Measurements from ENCODE around the gene LRRC75B.
A peak's percentile ranks its signal among the peaks of the same experiment; 100 is the strongest.

Gene LRRC75B

DNA sequence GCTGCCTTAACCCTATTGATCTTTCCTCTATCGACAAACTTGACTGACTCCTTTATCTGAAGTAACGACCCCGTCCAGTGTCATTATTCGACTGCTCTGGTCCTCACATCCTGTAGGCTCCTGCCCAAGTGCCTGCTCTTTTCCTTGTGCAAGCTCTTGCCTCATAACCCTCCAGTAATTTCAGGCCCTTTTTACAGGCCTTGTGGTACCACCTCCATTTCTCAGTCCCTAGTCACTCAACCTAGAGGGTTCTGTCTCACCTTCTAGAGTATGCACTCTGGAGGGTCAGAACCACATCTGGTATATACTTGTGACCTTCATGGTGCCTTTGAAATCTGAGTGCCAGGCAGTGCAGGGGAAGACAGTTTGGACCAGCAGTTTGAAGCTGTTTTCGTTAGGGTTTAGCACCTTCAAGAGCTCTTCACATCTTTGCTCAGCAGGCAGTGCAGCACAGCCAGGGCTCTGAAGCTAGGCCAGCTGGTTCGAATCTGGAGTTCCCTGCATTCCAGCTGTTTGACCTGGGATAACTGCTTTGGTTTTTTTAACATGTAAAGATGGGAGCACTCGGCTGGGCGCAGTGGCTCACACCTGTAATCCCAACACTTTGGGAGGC, 25.9 kb downstream of the LRRC75B start:
- TF ChIP-seq CTCF (IDR thresholded peaks at IDR 0.05; ENCODE audit: low read length, missing control alignments), result no peak
- no peak for DNase-seq (ENCODE audit: low read depth)
- no peak overlapping the region for H3K4me3 ChIP-seq (replicated peaks; ENCODE audit: low read depth, low read length)

DNA sequence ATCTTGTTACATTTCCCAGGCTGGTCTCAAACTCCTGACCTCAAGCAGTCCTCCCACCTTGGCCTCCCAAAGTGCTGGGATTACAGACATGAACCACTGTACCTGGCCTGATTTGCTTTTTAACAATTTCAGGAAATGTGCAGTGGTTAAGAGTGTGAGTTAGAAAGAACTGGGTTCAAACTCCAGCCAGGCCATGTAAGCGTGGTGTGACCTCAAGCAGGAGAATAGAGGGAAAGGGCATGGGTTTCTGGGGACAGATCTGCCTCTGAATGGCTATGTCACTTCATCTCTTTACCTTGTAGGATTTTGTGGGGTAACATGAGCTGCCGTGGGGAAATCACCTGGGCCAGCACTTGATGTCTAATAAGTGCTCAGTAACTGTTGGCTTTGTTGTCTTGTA, 27.8 kb downstream of the LRRC75B start:
- no peak for DNase-seq (ENCODE audit: low read depth)
- no peak overlapping the region for H3K4me3 ChIP-seq (replicated peaks; ENCODE audit: low read depth, low read length)
- no peak for TF ChIP-seq CTCF (IDR thresholded peaks at IDR 0.05; ENCODE audit: low read length, missing control alignments)

DNA sequence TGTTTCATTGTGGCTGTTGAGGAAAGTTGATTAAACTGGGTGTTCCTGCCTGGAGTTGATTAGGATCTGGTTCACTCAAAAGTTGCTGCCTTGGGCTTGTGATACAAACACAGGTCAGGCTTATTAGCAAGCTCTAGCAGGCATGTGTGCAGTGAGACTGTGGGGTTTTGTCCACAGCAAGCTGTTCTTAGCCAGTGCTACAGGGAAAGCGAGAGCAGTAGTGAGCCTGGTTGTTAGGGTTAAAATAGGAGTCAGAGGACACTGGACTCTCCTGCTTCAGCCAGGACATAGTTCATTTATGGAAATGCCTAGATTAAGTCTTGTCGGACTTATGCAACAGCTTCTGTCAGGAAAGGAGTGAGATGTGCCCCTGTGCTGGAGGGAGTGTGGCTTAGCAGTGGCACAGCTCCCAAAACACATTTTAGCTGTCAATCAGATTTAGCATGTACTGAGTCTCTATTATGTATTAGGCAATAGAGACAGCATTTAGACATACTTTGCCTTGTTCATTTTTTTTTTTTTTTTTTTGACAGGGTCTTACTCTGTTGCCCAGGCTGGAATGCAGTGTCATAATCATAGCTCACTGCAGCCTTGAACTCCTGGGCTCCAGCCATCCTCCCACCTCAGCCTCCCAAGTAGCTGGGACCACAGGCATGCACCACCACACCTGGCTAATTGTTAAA, 28.4 kb downstream of the LRRC75B start:
- no peak for TF ChIP-seq CTCF (IDR thresholded peaks at IDR 0.05; ENCODE audit: low read length, missing control alignments)
- peak; percentile 68 for DNase-seq (ENCODE audit: low read depth)
- no peak overlapping the region for H3K4me3 ChIP-seq (replicated peaks; ENCODE audit: low read depth, low read length)

DNA sequence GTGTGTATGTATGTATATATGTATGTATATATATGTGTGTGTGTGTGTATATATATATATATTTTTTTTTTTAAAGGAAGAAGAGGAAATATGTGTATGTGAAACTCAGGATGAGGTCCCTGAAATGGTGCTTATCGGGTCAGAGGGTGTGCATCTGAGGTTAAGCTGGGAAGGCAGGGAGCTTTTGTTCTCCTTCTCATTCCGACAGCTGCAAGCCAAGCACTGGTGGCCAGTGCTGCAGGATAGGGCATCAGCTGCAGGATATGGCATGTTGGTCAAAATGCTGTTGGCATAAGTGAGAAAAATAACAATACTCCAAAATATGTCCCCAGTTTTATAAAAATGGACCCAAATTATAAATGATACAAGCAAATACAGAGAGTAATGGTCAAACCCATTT, 29.6 kb downstream of the LRRC75B start:
- no peak for DNase-seq (ENCODE audit: low read depth)
- TF ChIP-seq CTCF (IDR thresholded peaks at IDR 0.05; ENCODE audit: low read length, missing control alignments), result no peak
- no peak overlapping the region for H3K4me3 ChIP-seq (replicated peaks; ENCODE audit: low read depth, low read length)

- TF ChIP-seq CTCF (IDR thresholded peaks at IDR 0.05; ENCODE audit: low read length, missing control alignments), result no peak
- no peak for DNase-seq (ENCODE audit: low read depth)
- no peak overlapping the region for H3K4me3 ChIP-seq (replicated peaks; ENCODE audit: low read depth, low read length)
Measured at GRCh38 chr22:24559471-24559870, 33.4 kb downstream of the LRRC75B start.

- peak; percentile 99 for DNase-seq (ENCODE audit: low read depth)
- TF ChIP-seq CTCF (IDR thresholded peaks at IDR 0.05; ENCODE audit: low read length, missing control alignments), result no peak
- peak within 1 kb of the TSS; percentile 100 for H3K4me3 ChIP-seq (replicated peaks; ENCODE audit: low read depth, low read length)
Measured at GRCh38 chr22:24555165-24556039, 37.5 kb downstream of the LRRC75B start, which contains the start of gene SNRPD3. Gene SNRPD3 (plus strand): TSS chr22:24555999. CDS start chr22:24557675, 1,676 bp downstream.

All from fibroblast of pulmonary artery (primary cell).